IMR-90 (cell line): Measurements from ENCODE around the gene CMAS.

Experiments
- CHD1 ChIP-seq: IDR thresholded peaks from 2 replicates; pipeline ENCODE4 v1.6.1; 2012; ENCODE audit warnings: low read depth, low read length, improper control_type of control experiment
- SMC3 ChIP-seq: fragments of 150-350 bp; IDR thresholded peaks from 2 replicates; pipeline ENCODE4 v1.6.1; 2016; ENCODE audit warnings: low read depth, mild to moderate bottlenecking, antibody characterized with exemption, low read length, moderate library complexity
- TF ChIP-seq, protein P1 (sequence below): conservative IDR thresholded peaks from 2 replicates; pipeline ENCODE4 v1.5.1; 2012; ENCODE audit warnings: mild to moderate bottlenecking, low read depth, low read length, improper control_type of control experiment

DNA sequence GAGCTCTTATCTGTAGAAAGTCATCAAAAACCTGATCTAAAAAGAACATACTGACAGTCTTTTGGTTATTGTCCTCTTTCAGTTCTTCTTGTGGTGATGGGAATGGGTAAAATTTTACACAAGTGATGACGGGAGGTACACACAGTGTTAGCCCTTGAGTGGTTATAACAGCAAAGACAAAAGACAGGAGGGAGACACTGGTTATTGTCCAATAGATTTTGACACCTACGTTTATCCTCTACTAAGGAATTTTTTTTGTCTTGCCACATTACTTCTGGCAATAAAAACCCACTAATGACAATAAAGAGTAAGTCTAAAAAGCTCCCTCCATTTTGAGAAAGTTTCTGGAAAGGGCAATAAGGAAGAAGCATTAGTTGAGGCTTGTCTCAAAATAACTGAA is 47.7 kb upstream of the CMAS start:
- TF ChIP-seq, protein P1, sequence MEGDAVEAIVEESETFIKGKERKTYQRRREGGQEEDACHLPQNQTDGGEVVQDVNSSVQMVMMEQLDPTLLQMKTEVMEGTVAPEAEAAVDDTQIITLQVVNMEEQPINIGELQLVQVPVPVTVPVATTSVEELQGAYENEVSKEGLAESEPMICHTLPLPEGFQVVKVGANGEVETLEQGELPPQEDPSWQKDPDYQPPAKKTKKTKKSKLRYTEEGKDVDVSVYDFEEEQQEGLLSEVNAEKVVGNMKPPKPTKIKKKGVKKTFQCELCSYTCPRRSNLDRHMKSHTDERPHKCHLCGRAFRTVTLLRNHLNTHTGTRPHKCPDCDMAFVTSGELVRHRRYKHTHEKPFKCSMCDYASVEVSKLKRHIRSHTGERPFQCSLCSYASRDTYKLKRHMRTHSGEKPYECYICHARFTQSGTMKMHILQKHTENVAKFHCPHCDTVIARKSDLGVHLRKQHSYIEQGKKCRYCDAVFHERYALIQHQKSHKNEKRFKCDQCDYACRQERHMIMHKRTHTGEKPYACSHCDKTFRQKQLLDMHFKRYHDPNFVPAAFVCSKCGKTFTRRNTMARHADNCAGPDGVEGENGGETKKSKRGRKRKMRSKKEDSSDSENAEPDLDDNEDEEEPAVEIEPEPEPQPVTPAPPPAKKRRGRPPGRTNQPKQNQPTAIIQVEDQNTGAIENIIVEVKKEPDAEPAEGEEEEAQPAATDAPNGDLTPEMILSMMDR: no peak
- TF ChIP-seq CHD1 (no peak), SMC3 (no peak)
